NCI-H510A treated with DMSO at 0.1 percent for 48 hours (cell line): ENCODE measurements around the gene ENGASE.
A peak's percentile ranks its signal among the peaks of the same experiment; 100 is the strongest.
"Not testable (repeated sequence)": the region's sequence is repeated elsewhere in the genome, so short reads cannot be mapped to it uniquely, and the experiment has no call there.

Experiments used
- DNase-seq: peaks from one replicate; lab custom pipeline; 2025; lab: John Stamatoyannopoulos, UW

ENGASE gene

GRCh38 chr17:79074649-79075445 lies at the start of gene ENGASE:
ENGASE (plus strand) TSS chr17:79074824; CDS start chr17:79074945, 121 bp downstream.
- peak; percentile 92 for DNase-seq

- no peak for DNase-seq
Observed at GRCh38 chr17:79024901-79025737, 49.5 kb upstream of the ENGASE start.

DNA sequence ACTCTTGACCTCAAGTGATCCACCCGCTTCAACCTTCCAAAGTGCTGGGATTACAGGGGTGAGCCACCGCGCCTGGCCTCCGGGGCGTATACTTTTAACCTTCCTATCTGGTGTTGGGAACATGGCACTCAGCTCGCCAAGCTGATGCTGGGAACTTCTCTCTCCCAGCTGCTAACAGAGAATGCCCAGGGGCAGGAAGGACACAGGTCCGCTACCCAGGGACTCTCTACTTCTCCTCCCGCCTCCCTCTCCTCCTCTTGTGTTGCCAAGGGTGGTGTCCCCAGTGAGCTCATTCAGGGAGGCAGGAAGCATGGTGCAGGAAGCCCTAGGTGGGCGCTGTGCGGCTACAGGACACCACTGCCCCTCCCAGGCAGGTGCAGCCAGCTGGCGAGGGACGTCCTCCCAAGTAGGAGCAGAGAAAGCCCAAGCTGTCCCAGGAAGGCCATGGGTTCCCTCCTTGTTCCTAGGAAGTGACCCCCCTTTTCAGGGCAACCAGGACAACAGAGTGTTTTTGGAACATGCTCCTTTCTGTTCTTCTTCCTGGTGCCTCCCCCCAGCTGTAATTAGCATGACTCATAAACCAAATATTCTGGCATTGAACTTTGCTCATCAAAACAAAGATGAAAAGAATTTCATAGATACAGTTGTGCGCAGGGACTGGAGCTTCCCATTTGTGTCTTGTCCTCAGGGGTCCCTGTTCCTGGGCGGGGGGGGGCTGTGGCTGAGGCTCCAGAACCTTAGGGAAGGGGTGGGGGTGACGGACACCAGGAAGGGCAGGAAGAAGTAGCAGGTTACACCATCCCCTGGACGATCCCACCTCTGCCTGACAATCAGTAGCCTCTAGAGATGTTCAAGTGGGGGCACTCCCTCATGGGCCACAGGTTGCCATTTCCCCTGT lies 48.0 kb upstream of the ENGASE start:
- no peak for DNase-seq

GRCh38 chr17:79027274-79027924 lies 47.2 kb upstream of the ENGASE start:
- DNase-seq, result no peak

GRCh38 chr17:79027925-79028491 lies 46.6 kb upstream of the ENGASE start:
- no peak for DNase-seq

GRCh38 chr17:79028496-79029326 lies 45.9 kb upstream of the ENGASE start:
- no peak for DNase-seq

DNA sequence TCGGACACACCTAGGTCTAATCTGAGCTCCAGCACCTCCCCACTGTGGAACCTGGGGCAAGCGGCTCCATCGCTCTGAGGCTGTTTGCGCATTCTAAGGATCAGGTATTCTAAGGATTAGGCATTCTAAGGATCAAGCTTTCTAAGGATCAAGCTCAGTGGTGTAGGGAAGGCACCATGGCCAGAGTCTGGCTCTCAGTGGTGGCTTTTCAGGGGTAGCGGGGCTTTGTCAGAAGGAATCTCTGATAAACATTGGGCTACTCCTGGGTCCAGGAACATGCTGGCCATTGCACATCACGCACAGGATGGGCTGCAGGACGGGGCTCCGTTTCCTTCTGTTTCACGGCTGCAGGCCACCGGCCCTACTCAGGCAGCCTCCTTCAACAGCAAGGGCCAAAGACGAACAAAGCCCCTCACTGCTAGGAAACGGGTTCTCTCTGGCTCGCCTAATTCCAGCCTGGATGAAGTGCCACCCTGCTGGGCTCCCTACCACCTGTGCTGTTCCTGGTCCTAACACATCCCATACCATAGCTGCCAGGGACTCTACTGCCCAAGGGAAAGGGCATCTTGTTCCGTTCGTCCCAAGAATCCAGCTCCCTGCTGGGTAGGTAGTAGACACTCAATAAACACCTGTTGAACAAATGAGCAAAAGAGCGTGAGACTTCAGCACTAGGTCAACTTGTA lies 45.2 kb upstream of the ENGASE start:
- no peak for DNase-seq

- not testable (repeated sequence) for DNase-seq
Observed at GRCh38 chr17:79030636-79031035, 44.0 kb upstream of the ENGASE start.

- DNase-seq, result no peak
Observed at GRCh38 chr17:79031996-79032875, 42.4 kb upstream of the ENGASE start.

DNA sequence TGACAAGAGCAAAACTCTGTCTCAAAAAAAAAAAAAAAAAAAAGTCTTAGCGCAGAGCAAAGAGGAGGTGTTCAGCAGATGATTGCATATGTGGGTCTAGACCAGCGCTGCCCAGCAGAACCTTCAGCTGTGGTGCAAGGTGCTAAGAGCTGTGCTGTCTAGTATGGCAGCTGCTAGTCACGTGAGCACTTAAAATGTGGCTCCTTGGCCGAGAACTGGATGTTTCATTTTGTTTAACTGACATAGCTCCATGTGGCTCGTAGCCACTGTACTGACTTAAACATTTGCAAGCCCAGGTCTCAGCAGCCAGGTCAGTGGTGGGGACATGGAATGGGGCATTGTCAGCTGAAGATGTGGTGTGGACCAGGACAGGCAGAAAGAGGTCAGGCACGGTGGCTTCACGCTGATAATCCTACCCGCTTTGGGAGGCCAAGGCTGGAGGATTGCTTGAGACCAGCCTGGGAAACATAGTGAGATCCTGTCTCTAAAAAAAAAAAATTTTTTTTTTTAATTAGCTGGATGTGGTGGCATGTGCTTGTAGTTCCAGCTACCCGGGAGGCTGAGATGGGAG lies 41.5 kb upstream of the ENGASE start:
- no peak for DNase-seq

GRCh38 chr17:79033741-79034501 lies 40.7 kb upstream of the ENGASE start:
- no peak for DNase-seq

DNA sequence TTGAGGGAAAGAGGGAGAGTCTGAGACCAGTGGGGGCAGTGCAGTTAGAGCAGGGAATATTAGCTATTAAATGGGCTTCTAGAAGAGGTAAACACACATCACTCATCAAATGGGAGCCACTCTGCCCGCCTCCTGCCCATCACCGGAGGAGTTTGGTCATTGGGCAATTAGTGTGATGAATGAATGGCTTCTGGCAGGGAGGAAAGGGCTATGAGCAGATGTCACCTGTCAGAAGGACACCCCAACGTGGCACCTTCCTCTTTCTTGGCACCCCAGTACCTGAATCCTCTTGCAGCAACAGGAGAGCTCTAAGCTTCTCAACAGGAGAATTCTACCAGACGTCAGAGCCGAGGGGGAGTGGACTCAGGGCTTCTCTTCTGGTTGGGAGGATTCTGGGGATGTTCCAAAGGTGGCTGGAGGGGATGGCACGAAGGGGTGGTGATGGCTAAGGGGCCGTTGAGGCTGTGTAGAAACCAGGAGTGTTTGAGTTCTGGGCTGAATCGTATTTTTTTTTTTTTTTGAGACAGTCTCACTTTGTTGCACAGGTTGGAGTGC lies 39.6 kb upstream of the ENGASE start:
- no peak for DNase-seq

GRCh38 chr17:79035686-79036085 lies 38.9 kb upstream of the ENGASE start:
- DNase-seq, result no peak

GRCh38 chr17:79036181-79036580 lies 38.4 kb upstream of the ENGASE start:
- DNase-seq, result no peak

GRCh38 chr17:79036596-79036995 lies 38.0 kb upstream of the ENGASE start:
- DNase-seq, result no peak

GRCh38 chr17:79038545-79039135 lies 36.0 kb upstream of the ENGASE start:
- no peak for DNase-seq

DNA sequence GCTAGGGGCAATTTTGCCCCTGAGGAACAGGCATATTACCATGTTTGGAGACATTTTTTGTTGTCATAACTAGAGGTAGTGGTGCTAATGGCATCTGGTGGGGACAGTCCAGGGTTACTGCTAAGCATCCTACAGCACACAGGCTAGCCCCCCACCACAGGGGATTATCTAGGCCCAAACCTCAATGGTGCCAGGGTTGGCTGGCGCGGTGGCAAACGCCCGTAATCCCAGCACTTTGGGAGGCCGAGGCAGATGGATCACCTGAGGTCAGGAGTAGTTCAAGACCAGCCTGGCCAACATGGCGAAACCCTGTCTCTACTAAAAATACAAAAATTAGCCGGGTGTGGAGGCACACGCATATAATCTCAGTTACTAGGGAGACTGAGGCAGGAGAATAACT lies 35.5 kb upstream of the ENGASE start:
- no peak for DNase-seq
